Dendritic cell treated with granulocyte-macrophage colony-stimulating factor and Interleukin-4, amounts not matched to agents 40 ng/mL and 50 ng/mL, for 4 days (primary cell): Measurements from ENCODE around the gene VCX3B.
"Not testable (repeated sequence)": the region's sequence is repeated elsewhere in the genome, so short reads cannot be mapped to it uniquely, and the experiment has no call there.

Experiments
- H3K27ac Mint-ChIP-seq: one replicate; pipeline ENCODE4 v1.8.0; 2022; ENCODE audit warnings: mild to moderate bottlenecking, mixed read lengths
- H3K27me3 Mint-ChIP-seq: one replicate; pipeline ENCODE4 v1.8.0; 2022; ENCODE audit warnings: mild to moderate bottlenecking, mixed read lengths
- H3K36me3 Mint-ChIP-seq: one replicate; pipeline ENCODE4 v1.8.0; 2022; ENCODE audit warnings: low read depth, mixed read lengths
- H3K4me1 Mint-ChIP-seq: one replicate; pipeline ENCODE4 v1.8.0; 2022; ENCODE audit warnings: low read depth, mixed read lengths
- H3K4me3 Mint-ChIP-seq: one replicate; pipeline ENCODE4 v1.8.0; 2022; ENCODE audit warnings: mild to moderate bottlenecking, moderate library complexity, mixed read lengths
- H3K9me3 Mint-ChIP-seq: one replicate; pipeline ENCODE4 v1.8.0; 2022; ENCODE audit warnings: mixed read lengths
- intact Hi-C: fragments of 100-400 bp; cut with micrococcal nuclease; formaldehyde crosslinking; loops from one replicate; pipeline ENCODE4 v1.15.0; 2022

The VCX3B gene

DNA sequence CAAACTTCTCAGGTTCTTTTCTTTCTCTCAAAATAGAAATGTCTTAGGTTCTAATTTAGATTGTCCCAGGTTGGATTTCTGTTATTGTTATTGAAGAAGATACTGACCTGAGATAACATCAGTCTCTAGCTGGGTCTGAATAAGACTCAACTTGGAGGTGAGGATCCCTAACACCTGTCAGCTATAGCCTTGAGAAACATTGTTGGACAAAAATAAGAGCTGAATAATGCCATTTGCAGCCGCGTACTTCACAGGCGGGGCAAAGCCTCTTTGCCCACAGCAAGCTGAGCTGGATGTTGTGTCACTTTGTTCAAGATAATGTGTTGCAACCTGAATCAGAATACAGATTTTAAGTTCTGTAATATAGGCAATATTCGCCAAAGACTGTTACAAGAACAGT lies 35.6 kb downstream of the VCX3B start:
- intact Hi-C loops: no loop called here
- no peak overlapping the region for H3K27ac Mint-ChIP-seq
- H3K9me3 Mint-ChIP-seq: peaks cover 9% of the 10 kb centered on the region

DNA sequence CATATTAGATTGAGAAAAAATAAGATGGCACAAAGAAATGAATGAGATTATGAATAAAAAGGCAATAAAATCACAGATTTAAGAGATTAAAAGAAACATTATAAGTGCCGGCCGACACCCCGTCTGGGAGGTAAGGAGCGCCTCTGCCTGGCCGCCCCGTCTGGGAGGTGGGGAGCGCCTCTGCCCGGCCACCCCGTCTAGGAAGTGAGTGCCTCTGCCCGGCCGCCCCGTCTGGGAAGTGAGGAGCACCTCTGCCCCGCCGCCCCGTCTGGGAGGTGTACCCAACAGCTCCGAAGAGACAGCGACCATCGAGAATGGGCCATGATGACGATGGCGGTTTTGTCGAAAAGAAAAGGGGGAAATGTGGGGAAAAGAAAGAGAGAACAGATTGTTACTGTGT lies 37.5 kb downstream of the VCX3B start:
- H3K27me3 Mint-ChIP-seq, H3K36me3 Mint-ChIP-seq, H3K9me3 Mint-ChIP-seq, intact Hi-C loops, H3K4me3 Mint-ChIP-seq, H3K27ac Mint-ChIP-seq, H3K4me1 Mint-ChIP-seq: not testable (repeated sequence)

More for the DNA sequence above, 35.6 kb downstream of the VCX3B start:
- Mint-ChIP-seq H3K36me3 (no peaks in the 10 kb centered on the region), H3K4me1 (no peaks in the 10 kb centered on the region), H3K4me3 (no peak overlapping the region), H3K27me3 (no peaks in the 10 kb centered on the region)

DNA sequence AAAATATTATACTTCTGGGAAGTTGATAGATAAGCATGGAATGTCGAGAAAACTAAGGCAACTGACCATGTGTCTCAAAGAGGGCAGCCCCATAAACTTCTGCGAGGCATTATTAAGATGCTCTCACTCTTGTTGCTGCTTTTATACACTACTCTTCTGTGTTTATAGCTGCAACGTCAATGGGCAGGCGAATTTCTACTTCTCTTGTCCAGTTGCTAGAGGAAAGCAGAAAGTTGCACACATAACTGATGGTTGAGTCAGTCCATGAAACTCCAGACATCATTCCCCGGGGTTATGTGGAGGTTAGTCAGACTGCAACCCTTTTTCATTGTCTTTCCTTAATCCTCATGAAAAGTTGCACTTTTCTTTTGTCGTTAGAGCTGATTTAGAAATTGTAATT lies 39.8 kb downstream of the VCX3B start:
- no peak overlapping the region for H3K4me3 Mint-ChIP-seq
- no peaks in the 10 kb centered on the region for H3K36me3 Mint-ChIP-seq
- H3K27me3 Mint-ChIP-seq: no peaks in the 10 kb centered on the region
- H3K4me1 Mint-ChIP-seq: no peaks in the 10 kb centered on the region
- intact Hi-C loops: no loop called here
- H3K27ac Mint-ChIP-seq: no peak overlapping the region
- no peaks in the 10 kb centered on the region for H3K9me3 Mint-ChIP-seq
